ENCODE data around the gene SOBP.
A peak's percentile ranks its signal among the peaks of the same experiment; 100 is the strongest.

SOBP gene

GRCh38 chr6:107611094-107611810 is 121.3 kb downstream of the SOBP start:
- POLR2A ChIA-PET = no interaction called here
- H3K9me3 ChIP-seq (ENCODE audit: control insufficient read depth, insufficient read depth, low read depth, low read length) = no peaks in the 10 kb centered on the region
- H3K27ac ChIP-seq (ENCODE audit: extremely low read depth, low read depth, low read length) = no peak overlapping the region
- TF ChIP-seq ZNF585B (tag by site-specific recombination; IDR thresholded peaks at IDR 0.05) (no peak), SETDB1 (IDR thresholded peaks at IDR 0.05; ENCODE audit: insufficient read length, low read length) (no peak), ZNF654 (tag by site-specific recombination; IDR thresholded peaks at IDR 0.05; ENCODE audit: low read depth) (no peak), ZNF148 (tag by site-specific recombination; IDR thresholded peaks at IDR 0.05; ENCODE audit: borderline replicate concordance) (no peak), ZNF2 (tag by site-specific recombination; IDR thresholded peaks at IDR 0.05) (no peak), ZSCAN23 (tag by site-specific recombination; IDR thresholded peaks at IDR 0.05) (no peak)
- no peak overlapping the region for H3K4me3 ChIP-seq (ENCODE audit: low read depth, low read length)
- CTCF ChIA-PET = interaction anchor here (0.6 kb wide), 1 partner anchor 946 kb away, joined by 4 read pairs; no protein-coding TSS in a partner anchor
- no peaks in the 10 kb centered on the region for H3K4me1 ChIP-seq (ENCODE audit: control insufficient read depth, insufficient read depth, low read length)
- no peaks in the 10 kb centered on the region for H3K36me3 ChIP-seq (ENCODE audit: control insufficient read depth in 2 of 2, insufficient read depth in 1 of 2, low read length in 2 of 2)

DNA sequence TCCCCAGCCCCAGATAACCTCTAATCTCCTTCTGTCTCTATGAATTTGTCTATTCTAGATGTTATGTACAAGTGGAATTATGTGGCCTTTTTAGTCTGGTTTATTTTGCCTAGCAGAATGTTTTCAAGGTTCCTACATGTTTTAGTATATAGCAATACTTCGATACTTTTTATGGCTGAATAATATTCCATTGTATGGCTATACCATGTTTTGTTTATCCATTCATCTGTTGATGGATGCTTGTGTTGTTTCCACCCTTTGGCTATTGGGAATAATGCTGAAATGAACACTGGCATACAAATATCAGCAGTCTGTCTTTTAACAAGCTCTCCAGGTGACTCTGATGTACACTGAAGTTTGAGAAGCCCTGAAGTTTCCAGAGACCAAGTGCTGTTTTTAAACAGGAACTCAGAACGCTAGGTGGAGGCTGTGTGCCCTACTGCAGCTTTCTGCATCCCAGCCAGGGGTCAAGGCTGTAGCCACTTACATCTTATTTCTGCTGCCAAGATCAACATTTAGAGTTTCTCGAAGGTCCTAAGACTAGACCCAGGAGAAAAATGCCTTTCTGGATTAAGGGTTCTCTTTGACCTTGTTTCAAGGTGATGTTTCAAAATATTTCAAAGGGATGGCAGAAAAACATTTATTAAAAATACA is 123.0 kb downstream of the SOBP start:
- CTCF ChIA-PET = no interaction called here
- no peak overlapping the region for H3K27ac ChIP-seq (ENCODE audit: extremely low read depth, low read depth, low read length)
- H3K4me3 ChIP-seq (ENCODE audit: low read depth, low read length) = no peak overlapping the region
- H3K36me3 ChIP-seq (ENCODE audit: control insufficient read depth in 2 of 2, insufficient read depth in 1 of 2, low read length in 2 of 2) = no peaks in the 10 kb centered on the region
- no peak for TF ChIP-seq KLF8 (tag by site-specific recombination; IDR thresholded peaks at IDR 0.05)
- no peak for TF ChIP-seq ZNF677 (tag by site-specific recombination; IDR thresholded peaks at IDR 0.05)
- peak; percentile 73 for TF ChIP-seq ZNF146 (tag by site-specific recombination; IDR thresholded peaks at IDR 0.05)
- POLR2A ChIA-PET = no interaction called here
- no peaks in the 10 kb centered on the region for H3K9me3 ChIP-seq (ENCODE audit: control insufficient read depth, insufficient read depth, low read depth, low read length)
- no peaks in the 10 kb centered on the region for H3K4me1 ChIP-seq (ENCODE audit: control insufficient read depth, insufficient read depth, low read length)

DNA sequence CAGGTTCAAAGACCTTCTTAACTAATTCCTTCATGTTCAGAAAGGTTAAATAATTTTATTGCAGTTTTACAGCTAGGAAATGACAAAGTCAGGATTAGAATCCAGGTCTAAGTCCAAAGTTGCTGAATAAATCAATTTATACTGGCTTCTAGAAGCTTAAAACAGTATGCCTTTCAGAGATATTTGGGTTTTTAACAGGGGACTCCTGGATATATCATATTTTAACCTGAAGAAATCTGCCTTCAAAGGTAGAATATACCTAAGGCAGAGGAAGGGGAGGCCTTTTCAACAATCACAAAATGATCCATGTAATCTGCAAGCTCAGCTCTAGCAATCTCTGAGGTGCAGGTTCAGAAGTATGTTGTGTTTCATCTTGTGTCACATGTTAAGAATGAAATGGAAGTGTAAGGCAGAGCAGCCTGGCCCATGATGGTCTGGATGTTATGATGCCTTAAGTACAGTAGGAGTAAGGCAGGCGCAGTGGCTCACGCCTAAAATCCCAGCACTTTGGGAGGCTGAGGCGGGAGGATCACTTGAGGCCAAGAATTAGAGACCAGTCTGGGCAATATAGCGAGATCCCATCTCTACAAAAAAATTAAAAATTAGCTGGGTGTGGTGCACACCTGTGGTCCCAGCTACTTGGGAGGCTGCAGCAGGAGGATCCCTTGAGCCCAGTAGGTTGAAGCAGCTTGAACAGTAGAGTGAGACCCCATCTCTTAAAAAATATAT is 123.9 kb downstream of the SOBP start:
- CTCF ChIA-PET = interaction anchor here (0.5 to 0.7 kb wide), 2 partner anchors 199 to 253 kb away, joined by 3 read pairs; no protein-coding TSS in a partner anchor
- Histone ChIP-seq H3K4me1 (ENCODE audit: control insufficient read depth, insufficient read depth, low read length) (no peaks in the 10 kb centered on the region), H3K36me3 (ENCODE audit: control insufficient read depth in 2 of 2, insufficient read depth in 1 of 2, low read length in 2 of 2) (no peaks in the 10 kb centered on the region), H3K4me3 (ENCODE audit: low read depth, low read length) (no peak overlapping the region), H3K27ac (ENCODE audit: extremely low read depth, low read depth, low read length) (no peak overlapping the region), H3K9me3 (ENCODE audit: control insufficient read depth, insufficient read depth, low read depth, low read length) (no peaks in the 10 kb centered on the region)
- TF ChIP-seq ZNF121 (tag by site-specific recombination; IDR thresholded peaks at IDR 0.05) (peak; percentile 64), ZNF184 (tag by site-specific recombination; IDR thresholded peaks at IDR 0.05) (no peak)
- POLR2A ChIA-PET = no interaction called here

DNA sequence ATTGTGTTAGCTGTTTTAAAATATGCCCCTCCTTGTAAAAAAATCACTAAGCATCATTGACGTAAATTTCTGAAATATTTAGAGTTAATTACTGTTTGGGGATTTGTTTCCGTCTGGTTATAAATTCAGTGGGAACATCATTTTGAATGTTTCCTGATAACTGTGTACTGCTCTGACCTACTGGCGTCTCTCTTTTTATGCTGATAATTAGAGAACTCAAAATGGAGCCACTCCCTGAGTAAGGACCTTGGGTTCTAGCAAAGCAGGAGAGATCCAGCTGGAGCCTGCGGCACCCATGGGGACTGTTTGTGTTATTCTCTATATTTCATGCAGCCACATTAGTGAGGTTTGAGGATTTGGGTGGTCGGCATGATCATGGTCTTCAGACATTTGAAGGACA is 124.9 kb downstream of the SOBP start:
- Histone ChIP-seq H3K36me3 (ENCODE audit: control insufficient read depth in 2 of 2, insufficient read depth in 1 of 2, low read length in 2 of 2) (no peaks in the 10 kb centered on the region), H3K9me3 (ENCODE audit: control insufficient read depth, insufficient read depth, low read depth, low read length) (no peaks in the 10 kb centered on the region), H3K4me3 (ENCODE audit: low read depth, low read length) (no peak overlapping the region), H3K27ac (ENCODE audit: extremely low read depth, low read depth, low read length) (no peak overlapping the region), H3K4me1 (ENCODE audit: control insufficient read depth, insufficient read depth, low read length) (no peaks in the 10 kb centered on the region)
- POLR2A ChIA-PET = no interaction called here
- CTCF ChIA-PET = interaction anchor here (0.6 to 0.8 kb wide), 3 partner anchors 50 to 636 kb away, joined by 3 to 4 read pairs (median 3); no protein-coding TSS in a partner anchor
- TF ChIP-seq, protein P1, sequence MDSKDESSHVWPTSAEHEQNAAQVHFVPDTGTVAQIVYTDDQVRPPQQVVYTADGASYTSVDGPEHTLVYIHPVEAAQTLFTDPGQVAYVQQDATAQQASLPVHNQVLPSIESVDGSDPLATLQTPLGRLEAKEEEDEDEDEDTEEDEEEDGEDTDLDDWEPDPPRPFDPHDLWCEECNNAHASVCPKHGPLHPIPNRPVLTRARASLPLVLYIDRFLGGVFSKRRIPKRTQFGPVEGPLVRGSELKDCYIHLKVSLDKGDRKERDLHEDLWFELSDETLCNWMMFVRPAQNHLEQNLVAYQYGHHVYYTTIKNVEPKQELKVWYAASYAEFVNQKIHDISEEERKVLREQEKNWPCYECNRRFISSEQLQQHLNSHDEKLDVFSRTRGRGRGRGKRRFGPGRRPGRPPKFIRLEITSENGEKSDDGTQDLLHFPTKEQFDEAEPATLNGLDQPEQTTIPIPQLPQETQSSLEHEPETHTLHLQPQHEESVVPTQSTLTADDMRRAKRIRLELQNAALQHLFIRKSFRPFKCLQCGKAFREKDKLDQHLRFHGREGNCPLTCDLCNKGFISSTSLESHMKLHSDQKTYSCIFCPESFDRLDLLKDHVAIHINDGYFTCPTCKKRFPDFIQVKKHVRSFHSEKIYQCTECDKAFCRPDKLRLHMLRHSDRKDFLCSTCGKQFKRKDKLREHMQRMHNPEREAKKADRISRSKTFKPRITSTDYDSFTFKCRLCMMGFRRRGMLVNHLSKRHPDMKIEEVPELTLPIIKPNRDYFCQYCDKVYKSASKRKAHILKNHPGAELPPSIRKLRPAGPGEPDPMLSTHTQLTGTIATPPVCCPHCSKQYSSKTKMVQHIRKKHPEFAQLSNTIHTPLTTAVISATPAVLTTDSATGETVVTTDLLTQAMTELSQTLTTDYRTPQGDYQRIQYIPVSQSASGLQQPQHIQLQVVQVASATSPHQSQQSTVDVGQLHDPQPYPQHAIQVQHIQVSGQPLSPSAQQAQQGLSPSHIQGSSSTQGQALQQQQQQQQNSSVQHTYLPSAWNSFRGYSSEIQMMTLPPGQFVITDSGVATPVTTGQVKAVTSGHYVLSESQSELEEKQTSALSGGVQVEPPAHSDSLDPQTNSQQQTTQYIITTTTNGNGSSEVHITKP (tag by site-specific recombination; IDR thresholded peaks at IDR 0.05) = no peak
- TF ChIP-seq PATZ1 (tag by site-specific recombination; IDR thresholded peaks at IDR 0.05) (no peak), ZNF624 (tag by site-specific recombination; IDR thresholded peaks at IDR 0.05) (no peak), ZNF221 (tag by site-specific recombination; IDR thresholded peaks at IDR 0.05; ENCODE audit: borderline replicate concordance) (no peak)
- TF ChIP-seq, protein P2, sequence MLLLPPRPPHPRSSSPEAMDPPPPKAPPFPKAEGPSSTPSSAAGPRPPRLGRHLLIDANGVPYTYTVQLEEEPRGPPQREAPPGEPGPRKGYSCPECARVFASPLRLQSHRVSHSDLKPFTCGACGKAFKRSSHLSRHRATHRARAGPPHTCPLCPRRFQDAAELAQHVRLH (tag by site-specific recombination; IDR thresholded peaks at IDR 0.05) = no peak

Data from HEK293 (cell line).